ENCODE measurements around the gene MGMT. TPM values are rescaled to one million over a fixed set of nuclear protein-coding genes. Genes with fewer than 3 reads are reported as not detected.

The MGMT gene
- total RNA-seq, 1 donor from 2014 or later = 13.9 TPM

DNA sequence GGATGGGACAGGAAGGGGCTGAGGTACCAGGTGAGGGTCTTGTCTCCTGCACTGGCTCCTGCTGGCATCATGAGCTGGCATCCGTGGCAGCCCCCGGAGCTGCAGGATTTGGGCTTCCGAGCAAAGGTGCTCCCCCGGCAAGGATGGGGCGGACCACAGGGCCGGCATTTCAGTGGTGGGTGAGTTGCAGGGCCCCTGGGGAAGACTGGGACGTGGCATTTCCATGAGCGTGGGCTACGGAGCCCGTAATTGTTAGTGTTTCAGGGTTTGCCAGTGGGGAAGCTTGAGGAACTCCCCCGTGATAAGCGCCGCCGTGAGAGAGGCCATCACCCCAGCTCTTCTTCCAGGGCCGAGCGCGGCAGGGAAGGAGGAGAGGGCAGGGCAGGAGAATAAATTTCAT is 235.6 kb downstream of the MGMT start:
- H3K27ac Mint-ChIP-seq (ENCODE audit: unreplicated experiment) = no peak overlapping the region
- peaks cover 1% of the 10 kb centered on the region for H3K36me3 Mint-ChIP-seq (ENCODE audit: low read depth)
- H3K9me3 Mint-ChIP-seq (ENCODE audit: low read depth) = no peaks in the 10 kb centered on the region
- peaks cover under 1% of the 10 kb centered on the region for H3K4me1 Mint-ChIP-seq (ENCODE audit: low read depth)
- TF ChIP-seq, protein P1, sequence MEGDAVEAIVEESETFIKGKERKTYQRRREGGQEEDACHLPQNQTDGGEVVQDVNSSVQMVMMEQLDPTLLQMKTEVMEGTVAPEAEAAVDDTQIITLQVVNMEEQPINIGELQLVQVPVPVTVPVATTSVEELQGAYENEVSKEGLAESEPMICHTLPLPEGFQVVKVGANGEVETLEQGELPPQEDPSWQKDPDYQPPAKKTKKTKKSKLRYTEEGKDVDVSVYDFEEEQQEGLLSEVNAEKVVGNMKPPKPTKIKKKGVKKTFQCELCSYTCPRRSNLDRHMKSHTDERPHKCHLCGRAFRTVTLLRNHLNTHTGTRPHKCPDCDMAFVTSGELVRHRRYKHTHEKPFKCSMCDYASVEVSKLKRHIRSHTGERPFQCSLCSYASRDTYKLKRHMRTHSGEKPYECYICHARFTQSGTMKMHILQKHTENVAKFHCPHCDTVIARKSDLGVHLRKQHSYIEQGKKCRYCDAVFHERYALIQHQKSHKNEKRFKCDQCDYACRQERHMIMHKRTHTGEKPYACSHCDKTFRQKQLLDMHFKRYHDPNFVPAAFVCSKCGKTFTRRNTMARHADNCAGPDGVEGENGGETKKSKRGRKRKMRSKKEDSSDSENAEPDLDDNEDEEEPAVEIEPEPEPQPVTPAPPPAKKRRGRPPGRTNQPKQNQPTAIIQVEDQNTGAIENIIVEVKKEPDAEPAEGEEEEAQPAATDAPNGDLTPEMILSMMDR (IDR thresholded peaks at IDR 0.05) = no peak
- DNase-seq (ENCODE audit: low spot score) = no peak
- H3K4me3 Mint-ChIP-seq (ENCODE audit: unreplicated experiment) = no peak overlapping the region
- H3K27me3 Mint-ChIP-seq (ENCODE audit: low read depth) = peaks cover 2% of the 10 kb centered on the region

DNA sequence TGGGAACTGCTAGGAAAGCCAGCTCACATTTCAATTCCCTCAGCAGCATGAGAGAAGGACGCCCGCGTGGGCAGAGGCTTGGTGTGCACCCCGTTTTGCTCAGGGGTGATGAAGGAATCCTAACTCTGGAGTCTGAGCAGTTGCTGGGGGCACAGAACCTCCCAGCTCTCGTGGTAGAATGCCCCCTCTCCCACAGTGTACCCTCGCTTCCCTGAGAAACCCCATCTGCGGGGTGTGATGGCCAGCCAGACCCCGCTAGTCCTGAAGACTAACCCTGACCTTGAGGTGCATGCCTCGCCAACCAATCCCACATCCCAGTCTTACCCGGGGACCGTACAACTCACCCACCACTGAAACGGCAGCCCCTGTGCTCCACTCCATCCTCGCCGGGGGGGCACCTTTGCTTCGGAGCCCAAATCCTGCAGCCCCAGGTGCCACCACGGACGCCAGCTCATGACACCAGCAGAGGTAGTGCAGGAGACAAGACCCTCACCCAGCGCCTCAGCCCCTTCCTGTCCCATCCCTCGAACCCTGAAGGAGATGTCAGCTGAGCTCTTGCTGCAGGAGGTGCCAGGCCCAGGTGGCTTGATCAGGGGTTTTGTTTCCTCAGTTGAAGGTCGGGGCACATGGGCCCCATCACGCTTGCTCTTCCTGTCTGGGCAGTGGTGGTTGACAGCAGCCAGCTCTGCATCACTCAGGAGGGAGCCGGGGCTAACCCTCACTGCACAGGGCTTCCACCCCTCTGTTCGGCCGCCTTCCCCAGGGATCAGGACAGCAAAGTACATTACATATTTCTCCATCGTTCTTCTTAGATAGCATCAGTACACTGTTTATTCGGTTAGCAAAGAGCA is 236.5 kb downstream of the MGMT start:
- TF ChIP-seq, protein P1 (IDR thresholded peaks at IDR 0.05) = no peak
- no peaks in the 10 kb centered on the region for H3K9me3 Mint-ChIP-seq (ENCODE audit: low read depth)
- no peak for DNase-seq (ENCODE audit: low spot score)
- H3K27ac Mint-ChIP-seq (ENCODE audit: unreplicated experiment) = no peak overlapping the region
- peaks cover 2% of the 10 kb centered on the region for H3K27me3 Mint-ChIP-seq (ENCODE audit: low read depth)
- H3K4me3 Mint-ChIP-seq (ENCODE audit: unreplicated experiment) = no peak overlapping the region
- H3K4me1 Mint-ChIP-seq (ENCODE audit: low read depth) = peaks cover 9% of the 10 kb centered on the region
- H3K36me3 Mint-ChIP-seq (ENCODE audit: low read depth) = peaks cover 1% of the 10 kb centered on the region

DNA sequence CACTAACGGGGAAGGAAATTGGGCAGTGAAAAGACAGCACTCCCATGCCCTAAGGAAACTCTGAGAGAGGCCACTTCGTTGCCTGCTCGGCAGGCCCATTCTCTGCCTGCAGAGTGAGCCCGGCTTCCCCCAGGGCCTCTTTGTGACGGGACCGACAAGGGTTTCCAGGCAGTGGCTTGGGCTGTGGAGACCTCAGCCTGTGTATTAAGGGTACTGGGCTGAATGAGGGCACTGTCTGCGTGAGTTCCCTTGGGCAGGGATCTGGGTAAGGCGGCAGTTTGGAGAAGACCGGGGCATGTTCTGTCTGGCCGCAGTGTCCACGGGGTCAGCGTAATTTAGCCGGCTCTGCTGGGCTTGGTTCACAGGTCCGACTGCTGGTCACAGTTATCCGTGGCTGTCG is 237.2 kb downstream of the MGMT start:
- Mint-ChIP-seq H3K4me3 (ENCODE audit: unreplicated experiment) (no peak overlapping the region), H3K36me3 (ENCODE audit: low read depth) (peaks cover 1% of the 10 kb centered on the region), H3K27ac (ENCODE audit: unreplicated experiment) (peak overlapping the region; percentile 46), H3K4me1 (ENCODE audit: low read depth) (peaks cover 9% of the 10 kb centered on the region), H3K27me3 (ENCODE audit: low read depth) (peaks cover 2% of the 10 kb centered on the region), H3K9me3 (ENCODE audit: low read depth) (no peaks in the 10 kb centered on the region)
- DNase-seq (ENCODE audit: low spot score) = no peak
- TF ChIP-seq, protein P1 (IDR thresholded peaks at IDR 0.05) = no peak

DNA sequence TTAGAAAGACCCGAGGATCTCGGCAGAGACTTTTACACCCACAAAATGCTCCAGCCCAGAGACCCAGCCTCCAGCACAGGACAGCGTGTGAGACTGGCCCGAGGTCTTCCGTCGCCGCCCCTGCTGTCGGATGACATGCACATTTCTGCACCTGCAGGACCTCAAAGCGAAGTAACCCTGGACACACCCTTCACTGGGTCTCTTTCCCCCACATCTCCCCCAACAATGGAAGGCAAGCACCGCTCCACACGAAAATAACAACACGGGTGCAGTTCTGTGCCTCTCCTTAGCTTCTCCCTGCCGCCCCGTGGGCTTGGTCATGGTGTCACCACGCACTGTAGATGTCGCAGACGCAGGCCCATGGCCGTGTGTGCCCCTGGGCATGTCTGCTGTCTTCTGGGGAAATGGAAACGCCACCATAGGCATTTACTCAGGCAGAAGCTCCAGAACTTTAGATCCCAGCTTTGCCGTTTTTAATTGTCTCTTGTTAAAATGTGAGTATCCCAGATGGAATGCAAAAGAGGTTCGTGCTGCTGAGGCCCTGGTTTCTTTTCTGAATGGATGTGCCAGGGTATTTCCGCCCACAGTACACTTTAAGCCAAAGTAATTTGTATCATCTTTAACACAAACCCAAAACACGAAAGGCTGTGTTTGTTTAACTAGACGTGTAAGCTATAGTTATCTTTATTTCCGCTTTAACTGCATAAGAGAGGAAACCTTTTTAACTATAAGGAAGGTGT is 237.9 kb downstream of the MGMT start:
- Mint-ChIP-seq H3K27me3 (ENCODE audit: low read depth) (peaks cover 2% of the 10 kb centered on the region), H3K4me3 (ENCODE audit: unreplicated experiment) (no peak overlapping the region), H3K36me3 (ENCODE audit: low read depth) (peaks cover 1% of the 10 kb centered on the region), H3K9me3 (ENCODE audit: low read depth) (no peaks in the 10 kb centered on the region), H3K4me1 (ENCODE audit: low read depth) (peaks cover 9% of the 10 kb centered on the region), H3K27ac (ENCODE audit: unreplicated experiment) (no peak overlapping the region)
- DNase-seq (ENCODE audit: low spot score) = no peak
- TF ChIP-seq, protein P1 (IDR thresholded peaks at IDR 0.05) = no peak

DNA sequence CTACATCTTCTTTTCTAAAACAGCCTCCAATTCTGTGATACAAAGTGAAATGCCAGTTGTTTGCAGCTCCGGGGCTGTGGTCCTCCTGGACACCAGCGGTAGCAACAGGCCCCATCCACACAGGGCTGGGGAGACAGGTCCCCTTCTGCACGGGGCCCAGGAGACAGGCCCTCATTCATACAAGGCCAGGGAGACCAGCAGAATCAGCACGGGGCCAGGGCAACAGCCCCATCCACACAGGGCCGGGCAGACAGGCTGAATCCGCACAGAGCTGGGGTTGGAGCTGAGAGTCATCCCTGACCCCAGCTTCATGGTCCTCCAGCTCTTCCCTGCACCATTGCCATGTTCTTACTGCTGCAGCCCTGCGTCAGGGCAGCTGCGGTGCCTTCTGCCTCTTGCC is 238.6 kb downstream of the MGMT start:
- Mint-ChIP-seq H3K27me3 (ENCODE audit: low read depth) (peaks cover 2% of the 10 kb centered on the region), H3K27ac (ENCODE audit: unreplicated experiment) (no peak overlapping the region), H3K4me1 (ENCODE audit: low read depth) (peaks cover 9% of the 10 kb centered on the region), H3K36me3 (ENCODE audit: low read depth) (peaks cover 1% of the 10 kb centered on the region), H3K4me3 (ENCODE audit: unreplicated experiment) (no peak overlapping the region), H3K9me3 (ENCODE audit: low read depth) (no peaks in the 10 kb centered on the region)
- DNase-seq (ENCODE audit: low spot score) = no peak
- TF ChIP-seq, protein P1 (IDR thresholded peaks at IDR 0.05) = no peak

Measured in chondrocyte (in vitro differentiated cells).